Astrocyte of the hippocampus (primary cell): ENCODE results near the gene ZNF691.
"Not testable (repeated sequence)": the region's sequence is repeated elsewhere in the genome, so short reads cannot be mapped to it uniquely, and the experiment has no call there.

Source experiments
- DNase-seq: peaks from one replicate; pipeline ENCODE4 v3.0.0; 2011; ENCODE audit warnings: low read depth, low spot score

The ZNF691 gene

GRCh38 chr1:42859366-42859765 is 13.0 kb downstream of the ZNF691 start:
- not testable (repeated sequence) for DNase-seq

- DNase-seq = no peak
These were observed 14.1 kb downstream of the ZNF691 start for GRCh38 chr1:42860339-42861013.

- DNase-seq = no peak
These were observed 14.6 kb downstream of the ZNF691 start for GRCh38 chr1:42861014-42861399.

- DNase-seq = no peak
These were observed 20.1 kb downstream of the ZNF691 start for GRCh38 chr1:42866549-42866948.

GRCh38 chr1:42868466-42868865 is 22.1 kb downstream of the ZNF691 start:
- peak; percentile 56 for DNase-seq

- DNase-seq = not testable (repeated sequence)
These were observed 22.8 kb downstream of the ZNF691 start for GRCh38 chr1:42869254-42869653.

GRCh38 chr1:42869751-42870150 is 23.3 kb downstream of the ZNF691 start:
- DNase-seq = not testable (repeated sequence)

GRCh38 chr1:42873108-42873507 is 26.7 kb downstream of the ZNF691 start:
- not testable (repeated sequence) for DNase-seq

- DNase-seq = no peak
These were observed 27.3 kb downstream of the ZNF691 start for GRCh38 chr1:42873670-42874069.

GRCh38 chr1:42876009-42876408 is 29.6 kb downstream of the ZNF691 start:
- DNase-seq = no peak

- no peak for DNase-seq
These were observed 31.0 kb downstream of the ZNF691 start for GRCh38 chr1:42877380-42877779.

GRCh38 chr1:42880384-42880783 is 34.0 kb downstream of the ZNF691 start:
- no peak for DNase-seq

- DNase-seq = no peak
These were observed 39.8 kb downstream of the ZNF691 start for GRCh38 chr1:42886046-42886739.

- DNase-seq = no peak
These were observed 40.4 kb downstream of the ZNF691 start for GRCh38 chr1:42886800-42887199.

- no peak for DNase-seq
These were observed 41.0 kb downstream of the ZNF691 start for GRCh38 chr1:42887366-42887765.

GRCh38 chr1:42888013-42888633 is 41.7 kb downstream of the ZNF691 start:
- no peak for DNase-seq

GRCh38 chr1:42889264-42889663 is 42.9 kb downstream of the ZNF691 start:
- DNase-seq = no peak

GRCh38 chr1:42891465-42892138 is 45.2 kb downstream of the ZNF691 start:
- no peak for DNase-seq

- DNase-seq = not testable (repeated sequence)
These were observed 53.5 kb downstream of the ZNF691 start for GRCh38 chr1:42899960-42900359.
